ENCODE data around the gene JMJD1C. TPM values are rescaled to one million over a fixed set of nuclear protein-coding genes. Genes with fewer than 3 reads are reported as not detected.

The JMJD1C gene, protein sequence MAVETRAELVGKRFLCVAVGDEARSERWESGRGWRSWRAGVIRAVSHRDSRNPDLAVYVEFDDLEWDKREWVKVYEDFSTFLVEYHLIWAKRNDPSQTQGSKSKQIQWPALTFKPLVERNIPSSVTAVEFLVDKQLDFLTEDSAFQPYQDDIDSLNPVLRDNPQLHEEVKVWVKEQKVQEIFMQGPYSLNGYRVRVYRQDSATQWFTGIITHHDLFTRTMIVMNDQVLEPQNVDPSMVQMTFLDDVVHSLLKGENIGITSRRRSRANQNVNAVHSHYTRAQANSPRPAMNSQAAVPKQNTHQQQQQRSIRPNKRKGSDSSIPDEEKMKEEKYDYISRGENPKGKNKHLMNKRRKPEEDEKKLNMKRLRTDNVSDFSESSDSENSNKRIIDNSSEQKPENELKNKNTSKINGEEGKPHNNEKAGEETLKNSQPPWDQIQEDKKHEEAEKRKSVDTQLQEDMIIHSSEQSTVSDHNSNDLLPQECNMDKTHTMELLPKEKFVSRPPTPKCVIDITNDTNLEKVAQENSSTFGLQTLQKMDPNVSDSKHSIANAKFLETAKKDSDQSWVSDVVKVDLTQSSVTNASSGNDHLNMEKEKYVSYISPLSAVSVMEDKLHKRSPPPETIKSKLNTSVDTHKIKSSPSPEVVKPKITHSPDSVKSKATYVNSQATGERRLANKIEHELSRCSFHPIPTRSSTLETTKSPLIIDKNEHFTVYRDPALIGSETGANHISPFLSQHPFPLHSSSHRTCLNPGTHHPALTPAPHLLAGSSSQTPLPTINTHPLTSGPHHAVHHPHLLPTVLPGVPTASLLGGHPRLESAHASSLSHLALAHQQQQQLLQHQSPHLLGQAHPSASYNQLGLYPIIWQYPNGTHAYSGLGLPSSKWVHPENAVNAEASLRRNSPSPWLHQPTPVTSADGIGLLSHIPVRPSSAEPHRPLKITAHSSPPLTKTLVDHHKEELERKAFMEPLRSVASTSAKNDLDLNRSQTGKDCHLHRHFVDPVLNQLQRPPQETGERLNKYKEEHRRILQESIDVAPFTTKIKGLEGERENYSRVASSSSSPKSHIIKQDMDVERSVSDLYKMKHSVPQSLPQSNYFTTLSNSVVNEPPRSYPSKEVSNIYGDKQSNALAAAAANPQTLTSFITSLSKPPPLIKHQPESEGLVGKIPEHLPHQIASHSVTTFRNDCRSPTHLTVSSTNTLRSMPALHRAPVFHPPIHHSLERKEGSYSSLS (N-terminal part only)
- total RNA-seq: 167 and 239 TPM in 2 replicates

DNA sequence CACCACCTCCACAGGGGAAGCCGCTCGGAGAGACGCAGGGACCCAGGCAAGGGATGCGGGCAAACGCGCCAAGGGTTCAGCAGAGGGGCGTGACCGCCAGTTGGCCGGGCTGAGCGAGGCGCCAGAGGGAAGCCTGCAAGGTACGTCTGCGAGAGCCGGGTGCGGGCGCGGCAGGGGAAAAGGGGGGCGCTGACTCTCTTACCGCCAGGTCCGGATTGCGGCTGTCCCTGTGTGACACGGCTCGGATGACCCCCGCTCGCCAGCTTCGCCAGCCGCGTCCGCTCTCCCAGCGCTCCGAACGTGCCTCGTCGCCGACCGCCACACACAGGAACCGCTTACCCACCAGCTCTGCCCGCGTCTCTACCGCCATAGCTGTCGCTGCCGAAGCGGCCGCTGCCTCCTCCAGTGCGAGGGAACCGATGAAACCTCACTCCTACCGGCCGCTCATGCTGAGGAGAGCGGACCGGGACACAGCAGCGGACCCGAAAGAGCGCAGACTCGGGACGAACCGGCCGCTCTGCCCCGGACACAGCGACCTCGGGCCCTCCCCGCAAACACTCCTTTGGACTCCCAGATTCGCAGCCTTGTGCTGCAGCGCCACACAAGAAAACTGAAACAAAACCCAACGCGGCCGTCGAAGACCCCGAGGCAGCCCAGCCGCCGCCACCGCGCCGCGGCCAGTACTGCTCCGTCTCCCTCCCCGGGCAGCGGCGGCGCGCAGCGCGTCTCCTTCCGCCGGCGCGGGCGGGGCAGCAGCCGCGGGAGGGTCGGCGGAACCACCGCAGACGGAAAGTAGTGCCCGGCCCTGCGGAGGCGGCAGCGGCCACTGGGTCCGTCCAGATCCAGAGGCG, at the start of gene JMJD1C:
JMJD1C (minus strand) TSS at position 685 of the 851 bp plus-strand sequence; CDS start at position 370, 315 bp downstream.

DNA sequence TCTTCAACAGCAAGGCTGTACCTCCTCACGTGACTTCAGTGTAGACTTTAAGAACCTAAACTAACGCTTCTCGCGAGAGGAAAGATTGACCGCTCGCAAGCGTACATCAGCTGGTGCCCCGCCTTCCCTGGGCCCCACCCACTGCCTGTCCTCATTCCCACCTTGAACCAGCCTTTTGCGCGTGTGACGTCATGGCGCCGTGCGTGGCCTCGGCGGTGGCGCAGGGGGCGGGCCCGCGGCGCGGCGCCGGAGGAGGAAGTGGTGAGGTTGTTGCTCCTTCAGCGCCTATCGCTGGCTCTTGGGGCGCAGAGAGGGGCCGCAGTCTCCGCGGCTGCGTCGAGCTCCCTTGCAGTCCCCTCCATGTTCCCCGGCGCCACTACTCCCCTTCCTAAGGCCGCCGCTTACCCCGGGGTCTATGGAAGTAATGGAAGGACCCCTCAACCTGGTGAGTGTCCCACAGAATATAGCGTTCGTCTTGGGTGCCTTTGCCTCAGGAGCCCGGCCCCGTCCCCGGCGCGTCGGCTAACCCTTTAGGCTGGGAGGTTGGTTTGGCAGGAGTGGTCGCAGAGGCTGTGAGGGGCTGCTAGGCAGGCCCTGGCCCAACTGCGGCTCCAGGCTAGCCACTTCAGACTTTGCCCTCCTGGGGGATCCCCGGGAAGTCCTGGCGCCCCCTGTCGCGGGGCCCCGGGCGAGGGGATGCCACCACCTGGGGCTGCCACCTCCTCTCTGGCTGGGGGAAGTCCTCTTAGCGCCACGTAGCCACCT, 332.5 kb downstream of the JMJD1C start, which contains the start of gene NRBF2:
NRBF2 (plus strand) TSS at position 273 of the 765 bp plus-strand sequence; CDS start at position 416, 143 bp downstream.

Other genes starting within 250 kb of the JMJD1C start
- 42.9 and 66.2 TPM in 2 replicates for gene REEP3, start 55.4 kb upstream of the JMJD1C start, total RNA-seq